Activated naive CD4-positive, alpha-beta T cell treated with anti-CD3 and anti-CD28 coated beads, Interleukin-2, amount 10 ng/mL, durations not matched to agents 7 days and 5 days (primary cell): ENCODE results near the gene ARPP21.

Experiments
- CTCF ChIA-PET: fragments of 350-600 bp; sonication (Branson Sonifier 250); formaldehyde crosslinking; loops from one replicate; lab custom pipeline; 2021; ENCODE audit warnings: antibody characterized with exemption; lab: Charles Lee
- DNase-seq: peaks from one replicate; pipeline ENCODE4 v3.0.0-alpha.2; 2020
- H3K27ac Mint-ChIP-seq: one replicate; pipeline ENCODE4 v1.8.0; 2021; ENCODE audit warnings: mild to moderate bottlenecking, moderate library complexity, mixed read lengths
- H3K27me3 Mint-ChIP-seq: one replicate; pipeline ENCODE4 v1.8.0; 2021; ENCODE audit warnings: mild to moderate bottlenecking, mixed read lengths
- H3K36me3 Mint-ChIP-seq: one replicate; pipeline ENCODE4 v1.8.0; 2021; ENCODE audit warnings: mixed read lengths
- H3K4me1 Mint-ChIP-seq: one replicate; pipeline ENCODE4 v1.8.0; 2021; ENCODE audit warnings: mixed read lengths
- H3K4me3 Mint-ChIP-seq: one replicate; pipeline ENCODE4 v1.8.0; 2021; ENCODE audit warnings: mild to moderate bottlenecking, moderate library complexity, mixed read lengths
- H3K9me3 Mint-ChIP-seq: one replicate; pipeline ENCODE4 v1.8.0; 2021; ENCODE audit warnings: mixed read lengths

Gene ARPP21

GRCh38 chr3:35651851-35652250 lies 12.5 kb downstream of the ARPP21 start:
- H3K27ac Mint-ChIP-seq, result no peak overlapping the region
- no peaks in the 10 kb centered on the region for H3K36me3 Mint-ChIP-seq

DNA sequence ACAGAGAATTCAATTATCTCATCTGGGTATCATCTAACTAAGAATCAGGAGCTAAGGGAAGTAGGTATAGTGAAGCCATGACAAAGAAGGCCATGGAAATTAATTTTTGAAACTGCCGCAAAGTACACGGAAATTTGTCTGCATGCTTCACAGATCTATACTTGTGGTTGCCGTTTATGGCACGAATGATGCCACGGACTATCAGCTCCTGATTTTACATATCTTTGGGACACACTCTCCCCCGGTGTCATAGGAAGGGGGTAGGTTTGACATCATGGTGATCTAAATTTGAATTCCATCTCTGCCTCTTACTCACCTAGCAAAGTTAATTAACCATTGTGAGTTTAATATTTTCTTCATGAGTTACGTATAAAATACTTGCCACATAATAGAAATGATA lies 14.0 kb downstream of the ARPP21 start:
- H3K9me3 Mint-ChIP-seq, result no peaks in the 10 kb centered on the region
- H3K27me3 Mint-ChIP-seq, result no peaks in the 10 kb centered on the region
- DNase-seq, result no peak
- no peak overlapping the region for H3K4me3 Mint-ChIP-seq
- no peak overlapping the region for H3K27ac Mint-ChIP-seq
- CTCF ChIA-PET, result no interaction called here
- H3K36me3 Mint-ChIP-seq, result no peaks in the 10 kb centered on the region
- no peaks in the 10 kb centered on the region for H3K4me1 Mint-ChIP-seq

More at GRCh38 chr3:35651851-35652250, 12.5 kb downstream of the ARPP21 start:
- CTCF ChIA-PET, result no interaction called here
- Mint-ChIP-seq H3K4me1 (no peaks in the 10 kb centered on the region), H3K27me3 (no peaks in the 10 kb centered on the region), H3K4me3 (no peak overlapping the region), H3K9me3 (no peaks in the 10 kb centered on the region)
- DNase-seq, result no peak

DNA sequence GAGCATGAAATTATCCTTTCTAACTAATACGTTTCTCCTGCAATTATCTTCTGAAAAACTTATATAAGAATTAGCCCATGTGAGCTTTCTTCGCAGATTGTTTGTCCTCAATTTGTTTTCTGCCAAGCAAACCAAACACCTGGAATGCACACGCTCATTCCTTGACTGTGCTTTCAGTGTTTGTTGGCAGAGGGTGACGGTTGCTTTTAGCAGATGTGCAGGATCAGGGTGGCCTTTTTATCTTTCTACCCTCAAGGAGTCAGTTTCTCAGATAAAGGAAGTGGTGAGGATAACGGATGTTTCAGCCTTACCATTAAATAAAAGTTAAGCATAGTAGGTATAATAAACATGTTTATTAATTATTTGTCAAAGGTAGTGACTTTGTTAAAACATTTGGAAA lies 15.2 kb downstream of the ARPP21 start:
- Mint-ChIP-seq H3K36me3 (no peaks in the 10 kb centered on the region), H3K27ac (no peak overlapping the region), H3K4me3 (no peak overlapping the region), H3K27me3 (no peaks in the 10 kb centered on the region), H3K9me3 (no peaks in the 10 kb centered on the region), H3K4me1 (no peaks in the 10 kb centered on the region)
- no peak for DNase-seq
- CTCF ChIA-PET, result no interaction called here

- H3K27ac Mint-ChIP-seq, result no peak overlapping the region
Observed at GRCh38 chr3:35658686-35659085, 19.4 kb downstream of the ARPP21 start.

GRCh38 chr3:35659768-35660167 lies 20.4 kb downstream of the ARPP21 start:
- H3K4me1 Mint-ChIP-seq, result no peaks in the 10 kb centered on the region
- H3K9me3 Mint-ChIP-seq, result no peaks in the 10 kb centered on the region
- CTCF ChIA-PET, result no interaction called here
- no peak overlapping the region for H3K4me3 Mint-ChIP-seq
- H3K27ac Mint-ChIP-seq, result no peak overlapping the region
- no peak for DNase-seq
- no peaks in the 10 kb centered on the region for H3K36me3 Mint-ChIP-seq
- no peaks in the 10 kb centered on the region for H3K27me3 Mint-ChIP-seq

More at GRCh38 chr3:35658686-35659085, 19.4 kb downstream of the ARPP21 start:
- Mint-ChIP-seq H3K4me3 (no peak overlapping the region), H3K27me3 (no peaks in the 10 kb centered on the region), H3K4me1 (no peaks in the 10 kb centered on the region), H3K9me3 (no peaks in the 10 kb centered on the region), H3K36me3 (no peaks in the 10 kb centered on the region)
- CTCF ChIA-PET, result no interaction called here
- no peak for DNase-seq

GRCh38 chr3:35663471-35663870 lies 24.1 kb downstream of the ARPP21 start:
- Mint-ChIP-seq H3K27ac (no peak overlapping the region), H3K4me1 (no peaks in the 10 kb centered on the region), H3K4me3 (no peak overlapping the region), H3K27me3 (no peaks in the 10 kb centered on the region), H3K36me3 (no peaks in the 10 kb centered on the region), H3K9me3 (no peaks in the 10 kb centered on the region)
- no peak for DNase-seq
- CTCF ChIA-PET, result no interaction called here

- Mint-ChIP-seq H3K9me3 (no peaks in the 10 kb centered on the region), H3K27me3 (no peaks in the 10 kb centered on the region), H3K36me3 (no peaks in the 10 kb centered on the region), H3K4me1 (no peaks in the 10 kb centered on the region), H3K27ac (no peak overlapping the region), H3K4me3 (no peak overlapping the region)
- no peak for DNase-seq
- CTCF ChIA-PET, result no interaction called here
Observed at GRCh38 chr3:35664460-35664919, 25.2 kb downstream of the ARPP21 start.

DNA sequence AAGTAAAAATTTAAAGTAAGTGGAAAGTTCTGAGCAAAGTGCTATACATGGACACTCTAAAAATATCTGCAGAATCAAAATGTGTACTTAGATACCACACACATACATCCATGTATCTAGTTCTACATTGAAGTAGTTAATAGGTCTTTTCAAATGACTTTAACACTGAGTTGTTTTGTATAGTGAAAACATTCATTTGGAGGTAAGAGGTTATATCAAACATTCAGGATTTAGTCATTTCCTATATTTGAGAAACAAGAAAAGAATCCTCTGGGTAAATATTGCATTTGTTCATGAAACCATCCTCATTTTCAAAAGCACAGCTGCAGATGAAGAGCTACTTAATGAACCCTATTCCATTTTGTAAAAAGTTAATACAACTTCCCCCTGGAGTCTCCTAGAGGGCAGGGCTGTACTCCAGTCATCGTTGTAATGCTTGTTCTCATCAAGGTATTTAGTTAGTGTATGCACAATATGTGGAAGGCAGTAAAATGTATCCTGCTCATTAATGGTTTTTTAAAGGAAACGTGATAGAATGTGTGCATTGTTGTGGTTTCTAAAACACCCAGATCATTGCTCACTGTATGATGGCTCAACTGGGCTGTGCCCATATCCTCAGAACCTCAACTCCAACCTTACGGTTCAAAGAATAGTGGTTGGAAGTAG lies 26.2 kb downstream of the ARPP21 start:
- Mint-ChIP-seq H3K27me3 (no peaks in the 10 kb centered on the region), H3K27ac (no peak overlapping the region), H3K9me3 (no peaks in the 10 kb centered on the region), H3K36me3 (no peaks in the 10 kb centered on the region), H3K4me1 (no peaks in the 10 kb centered on the region), H3K4me3 (no peak overlapping the region)
- CTCF ChIA-PET, result no interaction called here
- no peak for DNase-seq

- Mint-ChIP-seq H3K27me3 (no peaks in the 10 kb centered on the region), H3K4me1 (no peaks in the 10 kb centered on the region), H3K27ac (no peak overlapping the region), H3K36me3 (no peaks in the 10 kb centered on the region), H3K9me3 (no peaks in the 10 kb centered on the region), H3K4me3 (no peak overlapping the region)
- CTCF ChIA-PET, result no interaction called here
- no peak for DNase-seq
Observed at GRCh38 chr3:35666888-35667287, 27.6 kb downstream of the ARPP21 start.

GRCh38 chr3:35670408-35670965 lies 31.2 kb downstream of the ARPP21 start:
- Mint-ChIP-seq H3K4me1 (no peaks in the 10 kb centered on the region), H3K27ac (no peak overlapping the region), H3K36me3 (no peaks in the 10 kb centered on the region), H3K27me3 (no peaks in the 10 kb centered on the region), H3K4me3 (no peak overlapping the region), H3K9me3 (no peaks in the 10 kb centered on the region)
- CTCF ChIA-PET, result no interaction called here
- no peak for DNase-seq

DNA sequence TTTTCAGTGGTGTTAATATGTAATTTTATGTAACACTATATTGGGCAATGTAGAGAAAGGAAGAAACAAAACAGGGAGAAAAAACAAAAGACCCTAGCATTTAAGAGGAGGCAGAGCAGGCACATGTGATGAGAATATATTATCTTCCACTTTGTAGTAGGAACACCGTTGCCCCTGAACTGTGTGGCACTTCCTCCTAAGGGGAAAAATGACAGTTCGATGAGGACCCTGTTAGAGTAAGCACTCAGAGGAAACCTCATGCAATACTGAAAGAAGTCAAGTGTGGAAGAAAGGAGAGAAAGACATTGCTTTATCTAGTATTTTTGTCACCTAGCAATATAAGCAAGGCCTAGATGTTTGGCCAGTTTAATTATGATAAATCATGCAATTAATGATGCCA lies 32.2 kb downstream of the ARPP21 start:
- Mint-ChIP-seq H3K4me1 (no peaks in the 10 kb centered on the region), H3K27ac (no peak overlapping the region), H3K4me3 (no peak overlapping the region), H3K9me3 (no peaks in the 10 kb centered on the region), H3K36me3 (no peaks in the 10 kb centered on the region), H3K27me3 (no peaks in the 10 kb centered on the region)
- CTCF ChIA-PET, result no interaction called here
- no peak for DNase-seq

GRCh38 chr3:35673017-35673416 lies 33.7 kb downstream of the ARPP21 start:
- CTCF ChIA-PET, result no interaction called here
- no peak overlapping the region for H3K4me3 Mint-ChIP-seq
- H3K36me3 Mint-ChIP-seq, result no peaks in the 10 kb centered on the region
- H3K4me1 Mint-ChIP-seq, result no peaks in the 10 kb centered on the region
- DNase-seq, result no peak
- no peaks in the 10 kb centered on the region for H3K9me3 Mint-ChIP-seq
- H3K27me3 Mint-ChIP-seq, result no peaks in the 10 kb centered on the region
- no peak overlapping the region for H3K27ac Mint-ChIP-seq

DNA sequence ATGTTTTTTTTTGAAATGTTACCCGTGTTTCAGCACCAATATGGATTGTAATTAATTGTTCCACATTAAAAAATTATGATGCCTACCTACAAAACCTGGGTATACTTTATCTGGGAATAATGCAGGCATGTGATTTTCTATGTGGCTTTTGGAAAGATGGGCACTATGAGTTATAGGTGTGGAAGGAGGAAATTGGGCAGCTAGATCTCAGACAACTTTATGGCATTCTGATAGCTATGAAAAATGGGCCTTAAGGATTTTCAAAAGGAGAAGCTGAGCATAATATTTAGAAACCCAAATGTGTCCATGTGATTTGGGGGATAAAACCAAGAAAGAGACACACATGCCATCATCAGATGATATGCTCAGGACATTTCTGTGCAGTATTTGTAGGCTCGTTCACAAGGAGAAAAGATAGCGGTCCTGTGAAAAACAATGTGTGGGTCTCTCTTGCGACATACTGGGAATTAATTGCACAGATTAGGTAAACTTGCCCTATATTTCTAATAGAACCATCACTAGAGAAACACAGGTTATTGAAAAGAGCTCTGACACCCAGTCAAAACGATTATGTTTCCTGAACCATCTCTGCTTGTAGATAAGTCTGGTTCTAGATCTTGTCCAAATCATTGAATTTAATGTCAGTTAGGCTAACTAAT lies 35.3 kb downstream of the ARPP21 start:
- Mint-ChIP-seq H3K9me3 (no peaks in the 10 kb centered on the region), H3K27me3 (no peaks in the 10 kb centered on the region), H3K4me1 (no peaks in the 10 kb centered on the region), H3K4me3 (no peak overlapping the region), H3K36me3 (no peaks in the 10 kb centered on the region), H3K27ac (no peak overlapping the region)
- CTCF ChIA-PET, result no interaction called here
- no peak for DNase-seq

DNA sequence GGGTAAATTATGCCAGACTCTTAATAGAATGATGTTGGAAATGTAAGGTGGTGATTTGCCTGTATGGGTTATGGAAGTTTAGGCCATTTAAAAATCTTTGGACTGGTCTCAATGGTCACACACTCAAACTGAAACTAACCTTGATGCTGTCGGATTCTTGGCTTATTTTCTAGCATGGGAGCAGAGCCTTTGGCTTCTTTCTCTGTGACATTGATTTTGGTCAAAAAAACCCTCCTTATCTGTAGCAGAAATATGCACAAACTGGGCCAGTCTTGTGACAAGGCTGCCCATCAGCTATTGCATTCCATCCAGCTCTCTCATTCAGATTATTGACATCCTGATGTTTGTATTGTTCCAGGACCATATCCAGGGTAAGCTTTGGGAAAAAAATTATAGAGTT lies 35.9 kb downstream of the ARPP21 start:
- H3K4me3 Mint-ChIP-seq, result no peak overlapping the region
- CTCF ChIA-PET, result no interaction called here
- H3K9me3 Mint-ChIP-seq, result no peaks in the 10 kb centered on the region

DNA sequence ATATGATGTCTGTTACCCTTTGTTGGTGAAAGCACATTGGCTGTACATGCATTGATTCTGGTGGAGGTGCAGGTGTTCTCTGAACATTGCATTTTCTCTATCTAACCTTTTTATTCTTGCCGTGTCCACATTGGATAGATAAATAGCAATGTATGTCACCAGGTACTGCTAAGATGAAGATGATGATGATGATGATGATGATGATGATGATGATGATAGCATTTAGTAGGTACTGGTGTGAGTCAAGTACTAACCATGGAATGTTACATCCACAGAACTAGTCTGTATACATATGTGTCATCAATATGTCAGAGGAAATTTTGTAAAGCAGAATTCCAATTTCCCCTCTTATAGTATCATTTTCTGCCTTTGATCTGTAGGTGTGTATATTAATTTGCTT lies 36.3 kb downstream of the ARPP21 start:
- no peak overlapping the region for H3K4me3 Mint-ChIP-seq
- H3K27ac Mint-ChIP-seq, result no peak overlapping the region
- H3K4me1 Mint-ChIP-seq, result no peaks in the 10 kb centered on the region
- H3K36me3 Mint-ChIP-seq, result no peaks in the 10 kb centered on the region
- H3K9me3 Mint-ChIP-seq, result no peaks in the 10 kb centered on the region
- no peaks in the 10 kb centered on the region for H3K27me3 Mint-ChIP-seq
- no peak for DNase-seq
- CTCF ChIA-PET, result no interaction called here

More for the DNA sequence above, 35.9 kb downstream of the ARPP21 start:
- H3K27me3 Mint-ChIP-seq, result no peaks in the 10 kb centered on the region
- H3K4me1 Mint-ChIP-seq, result no peaks in the 10 kb centered on the region
- H3K27ac Mint-ChIP-seq, result no peak overlapping the region
- no peaks in the 10 kb centered on the region for H3K36me3 Mint-ChIP-seq
- no peak for DNase-seq
